SK-N-MC (cell line): ENCODE measurements around the gene RPRM.

ENCODE experiments used
- EZH2 ChIP-seq: fragments of 200-600 bp; sonication (generic); IDR thresholded peaks from one replicate; pipeline ENCODE4 v1.6.1; 2017; ENCODE audit warnings: antibody characterized with exemption
- FOXP2 ChIP-seq: optimal IDR thresholded peaks from 2 replicates; pipeline ENCODE3; 2011; ENCODE audit warnings: mild to moderate bottlenecking, moderate library complexity; ENCODE audit not compliant: insufficient read depth; ENCODE audit errors: extremely low read length, control extremely low read depth
- POLR2AphosphoS5 ChIP-seq: IDR thresholded peaks from 2 replicates; pipeline ENCODE4 v1.6.1; 2012; ENCODE audit warnings: mild to moderate bottlenecking, low read depth, low read length, borderline replicate concordance

- no peak for TF ChIP-seq EZH2
- no peak for TF ChIP-seq POLR2AphosphoS5
- no peak for TF ChIP-seq FOXP2
These were observed 30.6 kb upstream of the RPRM start for GRCh38 chr2:153509133-153509532.
